A549 (cell line): Measurements from ENCODE around the gene LRRC4C. TPM values are rescaled to one million over a fixed set of nuclear protein-coding genes. Genes with fewer than 3 reads are reported as not detected.

ENCODE experiments used
- ATAC-seq, 2 experiments: fragments of 200-7000 bp in 1 of 2; fragments of >200 bp in 1 of 2; cut with Nextera tagmentation in 1 of 2; cut with Tn5 transposase in 1 of 2; 3 replicates each; pipeline versions ENCODE4 v1.8.0 to v1.9.1; 2018 to 2020; ENCODE audit warnings: mild to moderate bottlenecking in 1 of 2, moderate library complexity in 1 of 2
- CTCF ChIA-PET: fragments of 300-600 bp; sonication (Branson Sonifier 250); formaldehyde crosslinking; extraction: SDS; loops from one replicate; lab custom pipeline; 2021; ENCODE audit warnings: antibody characterized with exemption, inconsistent platforms; lab: Yijun Ruan, JAX
- POLR2A ChIA-PET: fragments of 350-600 bp; formaldehyde crosslinking; extraction: SDS; loops from one replicate; lab custom pipeline; 2021; ENCODE audit warnings: antibody characterized with exemption, inconsistent platforms; lab: Yijun Ruan, JAX
- DNase-seq, 2 experiments: peaks; one replicate each; pipeline versions ENCODE4 v3.0.0 to v3.0.0-alpha.2; 2011 to 2016; ENCODE audit warnings: low read depth in 1 of 2, low spot score in 1 of 2
- FAIRE-seq: peaks from 2 replicates; lab custom pipeline; 2011; peaks lifted over from hg19 to GRCh38; lab: Jason Lieb, UNC
- H3K27ac ChIP-seq, 2 experiments: fragments of >200 bp; sonication (Bioruptor Twin); formaldehyde crosslinking; 3 replicates each; pipeline ENCODE4 v1.5.1; 2016 to 2017
- H3K4me1 ChIP-seq: fragments of >200 bp; sonication (Bioruptor Twin); formaldehyde crosslinking; 3 replicates; pipeline ENCODE4 v1.6.1; 2016
- H3K4me2 ChIP-seq: fragments of >200 bp; sonication (Bioruptor Twin); formaldehyde crosslinking; 3 replicates; pipeline ENCODE4 v1.6.1; 2016
- H3K4me3 ChIP-seq: fragments of >200 bp; sonication (Bioruptor Twin); formaldehyde crosslinking; 3 replicates; pipeline ENCODE4 v1.5.1; 2016
- H3K9me3 ChIP-seq: fragments of >200 bp; sonication (Bioruptor Twin); formaldehyde crosslinking; 3 replicates; pipeline ENCODE4 v1.6.1; 2016
- BHLHE40 ChIP-seq: IDR thresholded peaks from 2 replicates; pipeline ENCODE4 v1.6.1; 2012; ENCODE audit warnings: low read depth, low read length, inconsistent platforms
- CHD2 ChIP-seq: fragments of 150-350 bp; IDR thresholded peaks from 2 replicates; pipeline ENCODE4 v1.6.1; 2014; ENCODE audit warnings: low read length; ENCODE audit not compliant: partially characterized antibody
- CHD4 ChIP-seq: fragments of 200-600 bp; sonication (generic); IDR thresholded peaks from 2 replicates; pipeline ENCODE4 v1.6.1; 2016; ENCODE audit warnings: antibody characterized with exemption, mild to moderate bottlenecking, borderline replicate concordance
- ESRRA ChIP-seq: fragments of 150-350 bp; IDR thresholded peaks from 2 replicates; pipeline ENCODE4 v1.6.1; 2014; ENCODE audit warnings: mild to moderate bottlenecking, low read length, borderline replicate concordance
- HMGXB4 ChIP-seq: fragments of 250-450 bp; sonication (Bioruptor Pico); IDR thresholded peaks from 2 replicates; pipeline ENCODE4 v1.5.0; 2021; ENCODE audit warnings: mild to moderate bottlenecking, moderate library complexity, borderline replicate concordance
- HOXA7 ChIP-seq: fragments of 250-450 bp; sonication (Bioruptor Pico); IDR thresholded peaks from 2 replicates; pipeline ENCODE4 v1.5.0; 2020; ENCODE audit warnings: mild to moderate bottlenecking, moderate library complexity
- HOXB13 ChIP-seq: fragments of 250-450 bp; sonication (Bioruptor Pico); IDR thresholded peaks from 2 replicates; pipeline ENCODE4 v1.5.0; 2020; ENCODE audit warnings: low read depth, mild to moderate bottlenecking, moderate library complexity
- KDM5A ChIP-seq: fragments of 200-600 bp; sonication (generic); IDR thresholded peaks from 2 replicates; pipeline ENCODE4 v1.6.1; 2016; ENCODE audit warnings: antibody characterized with exemption, mild to moderate bottlenecking
- MAFK ChIP-seq: fragments of 450-650 bp; IDR thresholded peaks from 2 replicates; pipeline ENCODE4 v1.6.1; 2014; ENCODE audit not compliant: partially characterized antibody
- NPAS2 ChIP-seq: fragments of 250-450 bp; sonication (Bioruptor Pico); IDR thresholded peaks from 2 replicates; pipeline ENCODE4 v1.8.0; 2022; ENCODE audit warnings: mild to moderate bottlenecking, moderate library complexity, borderline replicate concordance
- RAD21 ChIP-seq, 2 experiments: fragments of >200 bp in 1 of 2; sonication (Bioruptor Twin) in 1 of 2; formaldehyde crosslinking in 1 of 2; IDR thresholded peaks in 1 of 2; conservative IDR thresholded peaks in 1 of 2; 2 replicates in 1 of 2; 3 replicates in 1 of 2; pipeline ENCODE4 v1.6.1; 2012 to 2018; ENCODE audit warnings: inconsistent platforms in 1 of 2
- RCOR1 ChIP-seq: fragments of 150-350 bp; IDR thresholded peaks from 2 replicates; pipeline ENCODE4 v1.6.1; 2014; ENCODE audit warnings: antibody characterized with exemption, low read length, low read depth
- RFX5 ChIP-seq: fragments of 450-650 bp; IDR thresholded peaks from 2 replicates; pipeline ENCODE4 v1.7.1; 2014; ENCODE audit warnings: antibody characterized with exemption, mild to moderate bottlenecking, moderate library complexity
- RNF2 ChIP-seq: fragments of 200-600 bp; sonication (generic); IDR thresholded peaks from 2 replicates; pipeline ENCODE4 v1.6.1; 2016; ENCODE audit warnings: low read depth, mild to moderate bottlenecking, antibody characterized with exemption, moderate library complexity, borderline replicate concordance
- SMC3 ChIP-seq: fragments of >200 bp; sonication (Bioruptor Twin); formaldehyde crosslinking; IDR thresholded peaks from 3 replicates; pipeline ENCODE4 v1.6.1; 2018; ENCODE audit warnings: inconsistent platforms
- TP53 ChIP-seq: fragments of 250-450 bp; sonication (Bioruptor Pico); IDR thresholded peaks from 2 replicates; pipeline ENCODE4 v1.5.0; 2021; ENCODE audit warnings: mild to moderate bottlenecking, moderate library complexity
- ZC3H11A ChIP-seq: fragments of 450-650 bp; IDR thresholded peaks from 2 replicates; pipeline ENCODE4 v1.6.1; 2014; ENCODE audit warnings: antibody characterized with exemption, mild to moderate bottlenecking
- WGBS: methylation state at CpG from one replicate; pipeline ENCODE4 v1.1.6; 2017; ENCODE audit errors: missing lambda C conversion rate; 5-methylcytosine and 5-hydroxymethylcytosine counted together
- polyA plus RNA-seq, 4 experiments: library from polyadenylated mRNA; depleted of rRNA in 3 of 4; stranded (reverse); fragments of >200 nt; fragmentation: RNase III in 1 of 4; extraction: RNeasy Plus Mini Kit Qiagen cat#74134 plus additional on column Dnase treatment in 1 of 4; gene quantifications; 2 replicates in 3 of 4; 3 replicates in 1 of 4; pipeline ENCODE4 v1.2.3, GENCODE V29; 2011 to 2017
- TF ChIP-seq, protein P1 (sequence below): IDR thresholded peaks from 2 replicates; pipeline ENCODE4 v1.6.1; 2012; ENCODE audit warnings: low read depth, borderline replicate concordance
- TF ChIP-seq, protein P2 (sequence below): fragments of >200 bp; sonication (Bioruptor Twin); formaldehyde crosslinking; IDR thresholded peaks from 3 replicates; pipeline ENCODE4 v1.6.1; 2016
- TF ChIP-seq, protein P3 (sequence below): fragments of 450-650 bp; IDR thresholded peaks from 2 replicates; pipeline ENCODE4 v1.6.1; 2014; ENCODE audit warnings: antibody characterized with exemption

The LRRC4C gene
- polyA plus RNA-seq, 2 of the 4 experiments (the other 2 are of a cell fraction): not detected

DNA sequence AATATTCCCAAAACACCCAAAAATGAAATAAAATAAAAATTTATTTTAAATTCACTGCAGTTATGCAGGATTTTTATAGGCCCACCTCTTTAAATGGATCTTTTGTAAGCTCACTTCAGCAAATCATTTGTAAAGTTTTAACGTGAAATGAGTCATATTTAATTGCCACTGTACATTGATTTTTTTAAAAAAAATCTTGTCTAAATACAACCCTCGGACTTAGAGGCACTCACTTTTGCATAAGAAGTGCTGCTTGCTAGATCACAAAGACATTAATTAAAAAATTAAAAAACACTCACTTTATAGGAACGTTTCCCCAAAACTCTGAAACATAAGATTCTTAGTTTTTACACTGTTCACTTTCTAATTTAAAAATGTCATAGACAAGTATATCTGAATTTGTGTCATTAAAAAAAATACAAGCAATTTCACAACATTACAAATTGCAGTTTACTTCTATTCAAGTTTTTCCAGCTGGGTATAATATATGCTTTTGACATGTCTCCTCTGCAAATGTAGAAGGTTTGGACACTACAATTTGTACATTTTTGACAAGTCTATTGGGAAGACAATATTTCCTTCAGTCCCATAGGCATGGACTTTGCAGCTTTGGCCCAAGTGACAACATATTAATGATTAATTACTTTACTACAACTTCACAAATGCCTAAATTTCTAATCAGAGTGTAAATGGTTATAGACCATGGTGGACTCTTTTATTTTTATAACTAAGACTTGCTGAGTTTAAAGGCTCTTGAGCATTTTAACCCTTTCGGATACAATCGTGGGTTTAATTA lies 1088.4 kb downstream of the LRRC4C start (continued):
- no peak for TF ChIP-seq HMGXB4 (CRISPR knock-in tag)
- no peak for TF ChIP-seq TP53 (CRISPR knock-in tag)
- no peak for TF ChIP-seq SMC3
- no peak for TF ChIP-seq RAD21 (conservative IDR thresholded peaks at IDR 0.05 in 1 of 2, IDR thresholded peaks at IDR 0.05 in 1 of 2)
- TF ChIP-seq ZC3H11A: no peak
- no peak for TF ChIP-seq HOXB13 (CRISPR knock-in tag)
- no peak for TF ChIP-seq RFX5
- no peak for TF ChIP-seq ESRRA

DNA sequence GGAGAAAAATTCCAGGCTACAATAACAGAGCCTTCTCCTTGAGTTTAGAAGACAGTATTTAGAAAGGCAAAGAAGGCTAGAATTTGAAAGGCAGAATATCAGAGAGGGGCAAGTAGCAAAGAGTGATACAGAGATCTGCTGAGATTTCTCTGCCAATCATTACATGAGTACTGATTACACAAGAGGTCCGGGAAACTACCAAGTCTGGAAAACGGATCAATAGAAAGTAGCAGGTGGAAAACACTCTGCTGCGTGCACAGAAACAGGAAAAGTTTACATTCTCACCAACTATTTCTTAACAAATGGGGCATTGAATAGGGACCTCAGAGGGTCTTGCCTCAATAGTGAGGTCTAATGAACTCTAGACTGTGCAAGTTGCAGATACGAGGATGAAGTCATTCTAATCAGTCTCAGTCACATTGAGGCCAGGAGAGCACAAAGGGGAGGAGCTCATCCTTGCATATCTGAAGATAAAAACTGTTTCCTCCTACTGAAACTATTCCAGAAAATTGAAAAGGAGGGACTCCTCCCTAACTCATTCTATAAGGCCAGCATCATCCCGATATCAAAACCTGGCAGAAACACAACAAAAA lies 1099.2 kb downstream of the LRRC4C start:
- POLR2A ChIA-PET: no interaction called here
- WGBS: 25% methylated on average over 5 of the region's 5 CpGs
- no peaks in the 10 kb centered on the region for H3K9me3 ChIP-seq
- no peak overlapping the region for H3K27ac ChIP-seq
- CTCF ChIA-PET: no interaction called here
- H3K4me2 ChIP-seq: no peak overlapping the region
- no peaks in the 10 kb centered on the region for H3K4me1 ChIP-seq
- FAIRE-seq (no peak), DNase-seq (no peak), ATAC-seq (no peak)
- no peak overlapping the region for H3K4me3 ChIP-seq
- TF ChIP-seq, protein P1, sequence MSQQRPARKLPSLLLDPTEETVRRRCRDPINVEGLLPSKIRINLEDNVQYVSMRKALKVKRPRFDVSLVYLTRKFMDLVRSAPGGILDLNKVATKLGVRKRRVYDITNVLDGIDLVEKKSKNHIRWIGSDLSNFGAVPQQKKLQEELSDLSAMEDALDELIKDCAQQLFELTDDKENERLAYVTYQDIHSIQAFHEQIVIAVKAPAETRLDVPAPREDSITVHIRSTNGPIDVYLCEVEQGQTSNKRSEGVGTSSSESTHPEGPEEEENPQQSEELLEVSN: no peak
- TF ChIP-seq RCOR1 (no peak), MAFK (no peak), HOXB13 (CRISPR knock-in tag) (no peak)
- TF ChIP-seq, protein P2, sequence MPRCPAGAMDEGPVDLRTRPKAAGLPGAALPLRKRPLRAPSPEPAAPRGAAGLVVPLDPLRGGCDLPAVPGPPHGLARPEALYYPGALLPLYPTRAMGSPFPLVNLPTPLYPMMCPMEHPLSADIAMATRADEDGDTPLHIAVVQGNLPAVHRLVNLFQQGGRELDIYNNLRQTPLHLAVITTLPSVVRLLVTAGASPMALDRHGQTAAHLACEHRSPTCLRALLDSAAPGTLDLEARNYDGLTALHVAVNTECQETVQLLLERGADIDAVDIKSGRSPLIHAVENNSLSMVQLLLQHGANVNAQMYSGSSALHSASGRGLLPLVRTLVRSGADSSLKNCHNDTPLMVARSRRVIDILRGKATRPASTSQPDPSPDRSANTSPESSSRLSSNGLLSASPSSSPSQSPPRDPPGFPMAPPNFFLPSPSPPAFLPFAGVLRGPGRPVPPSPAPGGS: no peak

DNA sequence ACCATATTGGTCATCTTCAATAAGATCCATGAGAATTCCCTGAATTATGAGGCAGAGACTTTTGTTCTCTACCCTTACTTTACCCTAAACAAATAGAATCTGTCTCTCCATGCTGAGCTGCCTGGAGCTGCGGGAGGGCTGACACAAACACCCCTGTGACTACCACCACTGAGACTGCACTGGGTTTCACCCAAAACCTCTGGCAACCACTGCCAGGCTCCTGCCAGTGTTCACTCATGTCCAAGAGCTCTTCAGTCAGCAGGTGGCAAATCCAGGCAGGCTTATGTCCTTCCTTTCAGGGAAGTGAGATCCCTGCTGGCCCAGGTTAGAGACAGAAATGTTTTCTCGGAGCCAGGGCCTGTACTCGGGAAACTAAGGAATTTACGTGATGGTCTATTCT lies 1105.3 kb downstream of the LRRC4C start:
- Histone ChIP-seq H3K4me2 (no peak overlapping the region), H3K4me1 (no peaks in the 10 kb centered on the region), H3K4me3 (no peak overlapping the region), H3K27ac (no peak overlapping the region), H3K9me3 (no peaks in the 10 kb centered on the region)
- 73% methylated on average over 4 of the region's 4 CpGs for WGBS
- TF ChIP-seq, protein P3, sequence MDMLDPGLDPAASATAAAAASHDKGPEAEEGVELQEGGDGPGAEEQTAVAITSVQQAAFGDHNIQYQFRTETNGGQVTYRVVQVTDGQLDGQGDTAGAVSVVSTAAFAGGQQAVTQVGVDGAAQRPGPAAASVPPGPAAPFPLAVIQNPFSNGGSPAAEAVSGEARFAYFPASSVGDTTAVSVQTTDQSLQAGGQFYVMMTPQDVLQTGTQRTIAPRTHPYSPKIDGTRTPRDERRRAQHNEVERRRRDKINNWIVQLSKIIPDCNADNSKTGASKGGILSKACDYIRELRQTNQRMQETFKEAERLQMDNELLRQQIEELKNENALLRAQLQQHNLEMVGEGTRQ: no peak
- TF ChIP-seq CHD2 (no peak), CHD4 (no peak), HOXA7 (CRISPR knock-in tag) (no peak), NPAS2 (CRISPR knock-in tag) (no peak), RNF2 (no peak), BHLHE40 (no peak), KDM5A (no peak), RFX5 (no peak)
- TF ChIP-seq, protein P1: no peak
- CTCF ChIA-PET: interaction anchor here (0.7 kb wide), 1 partner anchor 10 kb away, joined by 3 read pairs; no protein-coding TSS in a partner anchor
- FAIRE-seq: no peak
- POLR2A ChIA-PET: no interaction called here
- DNase-seq: no peak
- ATAC-seq: no peak
